Measurements from ENCODE around the gene THSD4.
"Not testable (repeated sequence)": the region's sequence is repeated elsewhere in the genome, so short reads cannot be mapped to it uniquely, and the experiment has no call there.

THSD4 gene

DNA sequence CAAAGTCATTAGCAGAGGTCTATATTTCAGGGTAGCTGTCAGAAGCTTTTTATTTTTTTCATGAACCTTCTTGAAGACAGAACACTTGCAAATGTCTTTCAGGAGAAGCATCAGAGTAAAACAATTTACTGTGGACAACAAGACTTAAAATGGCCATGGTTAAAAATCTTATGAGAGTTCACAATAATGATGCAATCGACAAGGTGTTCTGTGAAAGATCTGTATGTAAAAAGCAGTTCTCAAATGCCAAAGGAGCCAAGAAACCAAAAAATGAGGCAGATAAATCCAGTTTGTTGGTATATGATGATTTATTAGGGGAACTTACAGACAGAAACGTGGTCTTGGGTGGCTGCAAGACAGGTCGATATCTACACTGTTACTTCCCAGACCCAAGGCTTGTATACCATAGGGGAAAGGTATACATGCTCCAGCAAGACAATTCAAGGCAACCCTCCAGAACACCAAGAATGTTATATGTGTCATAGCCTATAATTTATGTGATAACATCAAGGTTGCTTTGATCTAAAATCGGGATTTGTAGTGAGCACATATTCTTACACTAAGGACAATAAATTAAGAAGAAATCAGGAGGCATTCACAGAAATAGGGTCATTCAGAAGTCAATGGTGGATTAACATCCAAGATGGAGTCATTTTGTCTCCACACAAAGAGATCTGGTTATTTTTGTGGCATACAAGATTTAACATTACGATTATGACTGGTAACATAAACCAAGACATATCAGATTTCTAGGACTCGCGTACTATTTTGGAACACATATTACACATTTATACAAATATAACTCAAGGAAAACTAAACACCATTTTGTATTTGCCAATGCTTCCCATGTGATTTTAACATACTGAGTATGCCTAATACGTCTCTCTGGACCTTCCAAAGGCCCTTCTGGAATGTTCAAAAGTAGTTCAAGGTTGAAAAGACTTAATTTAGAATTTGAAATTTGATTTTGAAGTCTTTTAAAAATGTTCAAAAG, 316.4 kb downstream of the THSD4 start:
- no peak for DNase-seq (ENCODE audit: low read depth)

DNA sequence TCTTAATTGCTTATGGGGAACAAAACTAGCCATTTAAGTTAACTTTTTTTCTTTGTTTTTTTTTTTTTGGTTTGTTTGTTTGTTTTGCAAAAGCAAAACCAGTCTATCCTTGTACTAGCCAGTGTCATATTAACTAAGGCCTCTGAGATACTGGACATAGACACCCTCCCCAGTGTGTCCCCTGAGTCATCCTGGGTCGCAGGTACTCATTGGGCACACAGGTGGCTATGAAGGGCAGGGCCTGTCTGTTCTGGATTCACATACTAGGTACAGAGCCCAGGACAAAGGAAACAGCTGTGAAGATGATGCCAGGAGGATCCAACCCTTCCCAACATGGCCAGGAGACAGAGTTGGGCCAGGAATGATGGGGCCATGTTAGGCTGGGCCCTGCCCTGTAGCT, 318.1 kb downstream of the THSD4 start:
- DNase-seq (ENCODE audit: low read depth) = no peak

DNA sequence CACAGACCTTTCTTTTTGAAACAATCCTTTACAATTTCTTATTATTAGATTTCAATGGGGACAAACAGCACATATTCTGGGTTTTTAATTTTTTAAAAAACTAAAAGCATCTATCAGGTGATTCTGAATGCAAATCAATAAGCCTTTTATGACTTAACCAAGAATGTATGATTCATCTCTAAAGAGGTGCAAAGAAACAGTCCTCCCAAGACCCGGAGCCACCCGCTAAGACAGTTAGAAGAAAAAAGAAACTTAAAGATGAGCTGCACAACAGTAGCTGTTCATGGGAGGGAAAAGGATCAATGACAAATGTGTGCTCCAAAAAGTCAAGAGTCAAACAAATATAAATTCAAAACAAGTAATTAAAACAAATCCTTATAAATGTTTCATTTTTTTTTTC, 319.5 kb downstream of the THSD4 start:
- DNase-seq (ENCODE audit: low read depth) = no peak

DNA sequence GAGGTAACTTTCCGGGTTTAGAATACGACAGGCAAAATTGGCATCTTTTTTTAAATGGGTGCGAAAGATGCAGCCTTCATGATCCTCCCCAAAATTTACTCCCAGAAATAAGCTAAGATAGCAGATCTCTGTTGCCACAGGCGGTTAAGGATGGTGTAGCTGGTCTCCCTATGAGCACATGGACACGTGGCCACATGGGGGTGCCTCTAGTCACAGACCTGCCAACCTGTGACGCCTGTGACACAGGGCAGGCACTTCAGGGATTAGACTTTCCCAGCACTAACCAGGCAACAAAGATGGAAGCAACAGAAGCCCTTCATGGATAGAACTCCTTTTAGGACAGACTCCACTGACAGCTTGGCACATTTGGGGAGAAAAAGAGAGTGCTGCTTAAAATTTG, 320.3 kb downstream of the THSD4 start:
- no peak for DNase-seq (ENCODE audit: low read depth)

DNA sequence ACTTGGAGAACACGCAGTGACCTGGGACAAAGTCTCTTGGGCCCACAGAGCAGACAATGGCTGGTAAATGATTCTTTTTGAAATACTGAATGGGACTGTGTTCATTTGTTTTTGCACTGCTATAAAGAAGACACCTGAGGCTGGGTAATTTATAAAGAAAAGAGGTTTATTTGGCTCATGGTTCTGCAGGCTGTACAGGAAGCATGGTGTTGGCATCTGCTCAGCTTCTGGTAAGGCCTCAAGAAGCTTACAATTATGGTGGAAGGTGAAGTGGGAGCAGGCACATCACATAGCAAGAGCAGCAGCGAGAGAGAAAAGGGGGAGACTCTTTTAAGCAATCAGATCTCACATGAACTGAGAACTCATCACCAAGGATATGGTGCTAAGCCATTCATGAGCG, 321.6 kb downstream of the THSD4 start:
- DNase-seq (ENCODE audit: low read depth) = no peak

DNA sequence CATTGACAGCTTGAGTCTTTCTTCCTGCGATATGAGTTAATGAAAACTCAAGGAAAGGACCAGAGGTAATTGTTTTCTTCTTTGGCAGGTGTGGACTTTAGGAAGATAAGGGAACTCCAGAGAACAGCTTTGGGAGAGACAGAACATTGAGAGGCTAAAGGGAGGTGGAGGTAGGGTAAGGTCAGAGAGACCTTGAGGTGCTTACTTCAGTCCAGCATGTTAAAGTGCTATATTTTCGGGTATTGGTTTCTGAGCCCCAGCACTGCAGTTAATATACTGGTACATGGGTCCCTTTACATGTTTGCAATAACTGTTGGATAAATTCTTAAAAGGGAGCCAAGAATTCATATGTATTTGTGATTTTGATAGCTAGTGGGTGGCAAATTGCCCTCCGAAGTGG, 322.1 kb downstream of the THSD4 start:
- DNase-seq (ENCODE audit: low read depth) = no peak

DNA sequence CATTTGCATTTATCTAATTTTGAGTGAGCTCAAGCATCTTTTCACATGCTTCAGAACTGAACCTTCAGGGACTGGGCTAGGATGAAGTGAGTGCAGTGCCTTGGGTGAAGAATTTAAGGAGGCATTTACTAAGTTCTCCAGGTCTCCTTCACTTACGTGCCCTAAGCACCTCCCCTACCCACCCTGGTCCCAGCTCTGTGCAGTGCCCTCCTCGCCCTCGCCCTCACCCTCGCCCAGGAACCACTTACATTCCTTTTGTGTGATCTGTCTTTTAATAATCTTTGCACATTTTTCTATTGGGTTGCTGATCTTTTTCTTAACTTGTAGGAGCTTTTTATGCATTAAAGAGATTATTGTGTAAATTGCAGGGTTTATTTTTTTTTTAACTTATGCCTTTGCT, 322.6 kb downstream of the THSD4 start:
- no peak for DNase-seq (ENCODE audit: low read depth)

DNA sequence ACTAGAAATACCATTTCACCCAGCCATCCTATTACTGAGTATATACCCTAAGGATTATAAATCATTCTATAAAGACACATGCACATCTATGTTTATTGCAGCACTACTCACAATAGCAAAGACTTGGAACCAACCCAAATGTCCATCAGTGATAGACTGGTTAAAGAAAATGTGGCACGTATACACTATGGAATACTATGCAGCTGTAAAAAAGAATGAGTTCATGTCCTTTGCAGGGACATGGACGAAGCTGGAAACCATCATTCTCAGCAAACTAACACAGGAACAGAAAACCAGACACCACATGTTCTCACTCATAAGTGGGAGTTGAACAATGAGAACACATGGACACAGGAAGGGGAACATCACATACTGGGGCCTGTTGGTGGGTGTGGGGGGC, 324.2 kb downstream of the THSD4 start:
- DNase-seq (ENCODE audit: low read depth) = not testable (repeated sequence)

DNA sequence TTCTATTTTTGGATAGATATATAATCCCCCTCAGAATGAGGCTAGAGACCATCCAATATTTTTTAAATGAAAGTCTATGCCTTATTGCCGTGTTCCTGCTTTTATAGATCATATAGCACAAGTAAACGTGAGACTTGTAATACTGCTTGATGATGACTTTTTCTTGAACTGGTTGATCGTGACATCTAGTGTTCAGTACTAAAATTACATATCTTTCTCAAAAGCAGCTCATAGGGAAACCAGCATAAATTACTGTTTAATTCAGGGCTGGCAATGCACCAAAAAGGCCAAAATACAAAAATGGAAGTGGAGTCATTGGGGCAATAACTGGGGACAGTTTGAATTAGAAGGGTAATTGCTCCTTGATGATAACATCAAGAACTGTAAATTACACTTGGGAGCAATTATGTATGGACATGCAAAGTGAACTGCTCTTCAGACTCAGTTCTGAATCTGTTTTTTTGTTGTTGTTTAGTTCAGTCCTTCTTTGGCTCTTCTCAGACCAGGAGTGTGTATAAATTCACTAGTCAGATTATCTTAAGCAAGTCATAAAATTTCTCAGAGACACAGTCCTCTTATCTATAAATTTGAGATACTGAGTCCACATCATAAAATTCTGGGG, 325.3 kb downstream of the THSD4 start:
- no peak for DNase-seq (ENCODE audit: low read depth)

DNA sequence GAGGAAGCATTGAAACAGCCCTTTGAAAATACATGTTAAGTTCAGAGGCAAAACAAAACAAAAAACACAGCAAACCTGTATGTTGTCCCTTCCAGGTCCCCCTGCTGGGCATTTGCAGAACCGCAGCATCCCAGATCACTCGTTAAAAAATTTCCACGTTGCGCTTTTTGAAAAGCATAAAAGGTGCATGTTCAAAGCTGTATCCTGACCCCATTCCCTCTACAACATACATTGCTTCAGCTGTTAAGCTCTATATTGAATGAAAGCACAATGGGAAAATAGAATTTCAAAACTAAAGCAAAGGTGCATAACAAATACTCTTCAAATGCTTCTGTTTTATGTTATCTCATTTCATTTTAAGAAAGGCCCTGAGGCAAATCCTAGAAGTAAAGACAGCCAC, 328.3 kb downstream of the THSD4 start:
- no peak for DNase-seq (ENCODE audit: low read depth)

DNA sequence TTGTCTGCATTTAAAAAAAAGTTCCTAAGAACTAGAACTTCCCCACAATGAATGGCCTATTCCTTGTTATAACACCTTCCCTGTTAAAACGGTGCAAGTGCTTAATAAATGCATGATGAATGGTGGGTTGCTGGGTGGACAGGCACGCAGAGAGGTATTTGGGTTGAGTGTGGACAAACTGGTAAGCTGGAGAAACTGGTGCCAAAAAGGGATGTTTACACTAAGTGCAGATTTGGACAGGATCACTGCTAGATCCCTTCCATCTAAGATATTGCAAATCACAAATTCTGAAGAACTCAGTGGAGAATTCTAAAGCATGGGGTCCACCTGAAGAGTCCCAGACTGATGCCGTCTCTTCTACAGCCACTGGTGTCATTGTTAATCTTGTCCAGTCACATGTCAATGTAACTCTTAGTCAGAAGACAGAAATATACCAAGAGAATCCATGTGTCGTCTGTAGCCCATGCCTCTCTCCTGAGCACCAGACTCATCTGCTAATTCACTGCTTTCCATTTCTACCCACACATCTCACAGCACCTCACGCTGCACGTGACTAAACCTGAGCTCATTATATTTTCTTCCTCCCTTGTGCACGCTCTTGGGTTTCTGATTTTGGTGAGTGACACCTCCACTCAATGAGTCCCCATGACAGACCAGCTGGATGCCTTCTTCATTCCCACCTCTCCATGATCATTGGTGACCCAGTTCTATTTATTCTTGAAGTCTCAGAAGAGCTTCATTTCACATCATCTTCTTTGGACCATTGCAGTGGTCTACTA, 328.9 kb downstream of the THSD4 start:
- DNase-seq (ENCODE audit: low read depth) = no peak

DNA sequence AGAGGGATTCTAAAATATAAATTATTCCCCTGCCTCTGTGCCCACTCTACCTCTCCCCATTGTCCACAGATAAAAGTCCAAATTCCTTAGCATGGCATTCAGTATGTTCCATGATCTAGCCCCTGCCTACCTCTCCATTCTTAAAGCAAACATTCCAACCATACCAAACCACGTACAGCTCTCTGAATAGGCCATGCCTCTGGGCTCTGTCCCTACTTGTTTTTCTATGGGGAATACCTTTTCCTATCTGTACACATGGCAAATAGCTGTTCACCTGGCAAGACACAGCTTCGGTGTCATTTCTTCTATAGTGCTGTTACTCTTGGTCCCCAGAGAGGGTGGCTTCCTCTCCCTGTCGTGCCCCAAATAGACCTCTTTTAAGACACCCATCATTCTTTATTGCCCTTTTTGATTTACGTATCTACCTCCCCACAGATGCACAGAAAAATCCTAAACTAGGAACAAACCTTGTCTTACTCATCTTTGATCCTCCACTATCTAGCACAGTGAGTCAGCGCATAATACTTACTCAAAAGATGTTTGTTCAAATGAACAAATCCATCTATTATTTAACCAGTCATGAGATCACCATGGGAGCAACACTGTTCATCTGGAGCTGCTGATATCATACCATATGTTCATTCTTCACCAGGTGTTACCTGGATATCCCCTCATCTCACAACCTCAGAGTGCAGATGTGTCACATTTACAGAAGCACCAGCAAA, 329.8 kb downstream of the THSD4 start:
- no peak for DNase-seq (ENCODE audit: low read depth)

DNA sequence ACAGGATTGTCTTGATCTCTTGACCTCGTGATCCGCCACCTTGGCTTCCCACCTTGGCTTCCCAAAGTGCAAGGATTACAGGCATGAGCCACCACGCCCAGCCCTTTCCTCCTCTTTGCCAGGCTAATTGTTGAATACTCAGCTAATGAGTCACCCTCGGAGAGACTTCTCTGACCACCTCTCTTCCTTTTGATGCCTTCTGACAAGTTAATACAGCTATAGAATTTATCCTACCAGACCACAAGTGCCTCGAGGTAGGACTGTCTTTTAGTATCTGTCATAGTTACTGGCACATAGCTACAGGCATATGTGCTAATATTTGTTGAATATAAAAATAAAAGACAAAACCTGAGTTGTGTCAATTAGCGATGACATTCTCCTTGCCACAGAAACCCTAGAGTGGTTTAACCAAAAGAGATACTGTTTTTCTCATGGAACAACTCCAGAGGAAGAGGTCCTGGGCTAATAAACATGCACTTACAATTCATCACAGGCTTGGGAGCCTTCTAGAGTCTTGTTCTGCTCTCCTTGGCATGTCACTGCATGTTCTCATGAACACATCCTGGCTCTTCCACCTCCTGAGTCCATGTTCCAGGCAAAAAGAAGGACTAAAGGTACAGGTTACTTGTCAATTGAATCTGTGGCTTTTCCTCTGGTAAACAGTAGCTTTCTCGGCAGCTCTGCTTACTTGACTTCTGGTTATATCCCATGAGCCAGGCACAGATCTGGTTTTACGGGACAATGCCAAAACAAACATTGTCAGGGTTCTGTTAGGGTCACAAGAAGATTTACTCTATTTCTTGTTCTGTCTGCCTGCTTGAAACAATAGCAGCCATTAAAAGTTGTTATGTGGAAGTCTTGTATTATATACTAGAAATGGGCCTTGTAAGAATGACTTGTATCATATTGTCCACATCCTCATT, 332.3 kb downstream of the THSD4 start:
- no peak for DNase-seq (ENCODE audit: low read depth)

DNA sequence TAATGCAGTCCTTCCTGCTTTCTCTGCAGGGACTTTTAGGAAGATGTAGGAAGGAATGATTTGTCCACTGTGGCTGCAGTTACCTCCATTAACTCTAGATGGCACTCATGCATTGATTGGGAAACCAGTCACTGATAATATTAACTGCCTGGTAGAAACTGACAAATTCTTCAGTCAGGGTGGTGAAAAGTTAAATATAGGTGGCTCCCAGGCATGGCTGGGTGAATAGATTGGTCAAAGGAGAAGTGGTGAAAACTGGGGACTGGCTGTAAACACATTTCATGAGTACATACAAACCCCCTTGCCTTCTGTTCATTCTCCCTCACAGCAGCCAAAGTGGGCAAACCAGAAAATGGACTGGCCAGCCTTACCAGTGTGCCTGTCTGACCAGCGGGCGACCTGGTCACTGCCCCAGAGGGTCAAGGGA, 333.4 kb downstream of the THSD4 start:
- DNase-seq (ENCODE audit: low read depth) = no peak

DNA sequence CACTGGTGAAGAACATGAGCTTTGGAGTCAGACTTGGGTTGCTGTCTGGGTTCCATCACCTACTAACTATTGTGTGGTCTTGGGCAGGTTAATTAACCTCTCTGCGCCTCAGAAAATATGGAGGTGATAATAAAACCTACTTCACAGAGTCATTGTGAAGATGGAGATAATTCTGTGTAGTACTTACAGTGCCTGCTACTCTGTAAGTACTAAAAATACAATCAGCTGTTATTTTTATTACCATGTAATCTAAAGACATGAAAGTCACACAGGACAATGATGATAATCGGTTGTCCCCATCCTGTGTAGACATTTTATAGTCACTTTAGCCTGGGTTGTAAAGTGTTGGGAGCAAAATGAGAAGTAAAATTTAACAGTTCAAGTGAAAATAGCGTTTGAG, 334.1 kb downstream of the THSD4 start:
- DNase-seq (ENCODE audit: low read depth) = no peak

DNA sequence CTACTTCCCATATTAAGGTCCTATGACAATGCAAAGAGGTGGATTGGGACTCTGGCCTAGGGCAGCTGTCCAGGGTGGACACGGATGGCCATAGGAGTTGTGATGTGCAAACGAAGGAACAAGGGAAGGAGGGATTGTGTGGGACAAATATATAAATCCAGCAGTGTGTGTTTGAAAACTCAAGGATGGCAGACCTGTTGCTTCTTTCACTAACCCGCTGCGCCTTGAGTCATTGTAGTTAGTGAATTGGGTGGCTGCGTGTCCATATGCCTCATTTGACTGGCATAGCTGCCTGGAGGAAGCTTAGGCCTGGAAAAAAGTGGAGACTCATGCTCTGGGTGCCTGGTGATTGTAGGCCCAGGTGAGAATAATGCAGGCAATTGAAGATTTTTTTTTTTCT, 334.7 kb downstream of the THSD4 start:
- DNase-seq (ENCODE audit: low read depth) = no peak

DNA sequence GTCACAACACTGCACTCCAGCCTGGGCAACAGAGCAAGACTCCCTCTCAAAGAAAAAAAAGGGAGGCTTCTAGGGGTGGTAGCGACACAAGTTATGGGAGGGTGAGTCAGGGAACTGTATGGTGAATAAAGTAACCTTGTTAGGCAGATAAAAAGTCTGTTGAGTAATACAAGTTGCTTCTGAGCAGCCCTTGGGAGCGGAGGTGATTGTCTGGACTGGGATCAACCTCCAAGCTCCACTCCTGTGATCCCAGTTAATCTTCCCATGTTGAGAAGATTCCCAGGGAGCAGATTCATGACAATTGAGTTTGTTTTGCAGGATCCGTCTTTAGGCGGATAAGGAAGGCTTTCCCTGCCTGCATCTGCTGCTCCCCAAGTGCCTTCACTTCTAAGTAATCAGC, 335.9 kb downstream of the THSD4 start:
- DNase-seq (ENCODE audit: low read depth) = no peak

DNA sequence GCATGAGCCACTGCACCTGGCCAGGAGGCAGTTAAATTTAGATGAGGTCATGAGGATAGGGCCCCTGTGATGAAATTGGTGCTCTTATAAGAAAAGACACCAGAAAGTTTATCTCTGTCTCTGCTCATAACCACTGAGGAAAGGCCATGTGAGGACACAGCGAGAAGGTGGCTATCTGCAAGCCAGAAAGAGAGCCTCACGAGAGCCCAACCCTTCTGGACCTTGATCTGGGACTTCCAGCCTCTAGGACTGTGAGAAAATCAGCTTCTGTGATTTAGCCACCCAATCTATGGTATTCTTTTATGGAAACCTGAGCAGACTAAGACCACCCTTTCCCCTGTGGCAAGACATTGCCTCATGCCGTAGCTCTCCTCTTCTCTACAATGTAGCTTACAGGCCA, 337.6 kb downstream of the THSD4 start:
- no peak for DNase-seq (ENCODE audit: low read depth)

DNA sequence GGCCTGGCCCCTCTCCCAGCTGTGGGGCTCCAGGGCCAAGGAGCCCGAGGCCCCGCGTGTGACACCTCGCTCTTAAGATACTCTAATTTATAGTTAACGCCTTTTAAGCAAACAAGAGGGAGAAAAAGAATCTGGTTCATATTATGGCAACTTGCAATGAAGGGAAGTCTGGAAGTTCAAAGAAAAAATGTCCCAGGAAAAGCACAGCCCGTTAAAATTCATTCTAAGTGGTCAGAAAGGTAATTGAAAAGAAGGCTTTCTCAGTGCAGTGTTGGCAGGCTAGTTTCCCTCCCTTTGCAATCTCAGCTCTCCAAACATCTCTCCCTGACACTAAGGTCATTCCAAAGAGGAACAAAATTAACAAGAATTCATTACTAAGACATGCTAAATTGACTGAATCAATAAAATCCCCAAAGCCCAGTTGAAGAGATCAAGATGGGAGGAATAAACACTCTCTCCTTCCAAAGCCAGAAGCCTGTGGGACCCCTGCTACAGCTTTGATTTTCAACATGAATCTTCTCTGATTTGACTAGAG, 339.3 kb downstream of the THSD4 start:
- no peak for DNase-seq (ENCODE audit: low read depth)

DNA sequence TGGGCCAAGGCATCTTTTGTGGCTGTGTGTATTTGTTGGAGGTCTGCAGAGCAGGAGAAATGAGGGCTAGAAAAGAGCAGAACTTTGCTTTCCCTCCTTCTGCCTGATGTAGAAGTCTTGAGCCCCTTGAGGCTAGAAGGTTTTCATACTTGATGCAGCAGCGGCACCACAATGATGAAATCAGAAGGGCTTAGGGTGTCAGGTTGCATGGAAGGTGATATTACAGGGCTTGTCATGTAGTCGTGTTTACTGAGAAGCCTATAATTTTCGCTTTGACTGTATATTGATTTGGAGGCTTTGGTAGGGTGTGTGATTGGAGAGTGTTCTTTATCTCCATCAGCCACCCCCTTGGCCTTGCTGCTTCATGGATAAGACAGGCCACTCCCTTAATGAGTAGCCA, 339.8 kb downstream of the THSD4 start:
- no peak for DNase-seq (ENCODE audit: low read depth)

DNA sequence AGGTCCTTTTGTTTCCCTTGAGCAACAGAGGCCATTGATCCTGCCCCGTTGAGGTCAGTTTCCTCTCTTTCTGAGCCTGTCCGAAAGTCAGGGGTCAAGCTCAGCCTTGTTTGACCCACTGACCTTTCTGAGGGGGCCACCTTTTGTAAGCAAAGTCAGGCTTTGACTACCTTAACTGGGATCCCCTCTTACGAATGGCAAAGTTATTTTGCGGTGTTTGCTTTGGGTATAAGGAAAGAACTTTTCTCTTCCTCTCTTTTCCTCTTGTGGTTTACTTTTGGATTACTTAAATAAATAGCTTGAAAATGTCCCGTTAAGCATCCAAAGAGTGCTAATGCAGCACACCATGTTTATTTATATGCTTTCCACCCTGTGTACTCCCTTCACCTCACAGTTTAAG, 340.6 kb downstream of the THSD4 start:
- DNase-seq (ENCODE audit: low read depth) = no peak
